Right lobe of liver (tissue), 6 donors: ENCODE data around the gene CERK. TPM values are rescaled to one million over a fixed set of nuclear protein-coding genes. Genes with fewer than 3 reads are reported as not detected.
A peak's percentile ranks its signal among the peaks of the same experiment; 100 is the strongest.

Experiments
- ATAC-seq, 4 donors: fragments of 200-7000 bp; cut with Tn5 transposase; one replicate each; pipeline ENCODE4 v1.9.1; 2020; ENCODE audit warnings: mild to moderate bottlenecking in 4 of 4, moderate library complexity in 4 of 4
- DNase-seq, 3 donors: peaks; one replicate each; pipeline ENCODE4 v3.0.0-alpha.2; 2020
- H3K27ac ChIP-seq, 3 donors: fragments of 200-600 bp; one replicate each; pipeline ENCODE4 v1.8.0; 2022
- H3K27me3 ChIP-seq, 2 donors: fragments of 200-600 bp; one replicate each; pipeline ENCODE4 v1.8.0; 2022
- H3K36me3 ChIP-seq, 4 donors: fragments of 200-600 bp; sonication (generic) in 1 of 4; one replicate each; pipeline versions ENCODE4 v1.5.1 to v1.8.0; 2017 to 2022; ENCODE audit warnings: control low read depth in 1 of 4
- H3K4me1 ChIP-seq, 4 donors: fragments of 200-600 bp; sonication (generic) in 1 of 4; one replicate each; pipeline versions ENCODE4 v1.5.1 to v1.8.0; 2017 to 2022; ENCODE audit warnings: control low read depth in 1 of 4
- H3K4me3 ChIP-seq, 3 donors: fragments of 200-600 bp; one replicate each; pipeline ENCODE4 v1.8.0; 2022
- H3K9me3 ChIP-seq, 4 donors: fragments of 200-600 bp; sonication (generic) in 1 of 4; one replicate each; pipeline versions ENCODE4 v1.5.1 to v1.8.0; 2017 to 2022; ENCODE audit warnings: control low read depth in 1 of 4
- CTCF ChIP-seq, 4 donors: fragments of 200-600 bp in 3 of 4; fragments of 450-650 bp in 1 of 4; IDR thresholded peaks; one replicate each; pipeline versions ENCODE4 v1.5.1 to v1.8.0; 2016 to 2022; ENCODE audit warnings: antibody characterized with exemption in 4 of 4, mild to moderate bottlenecking in 2 of 4
- POLR2A ChIP-seq: fragments of 450-650 bp; IDR thresholded peaks from one replicate; pipeline ENCODE4 v1.6.1; 2017; ENCODE audit warnings: antibody characterized with exemption, mild to moderate bottlenecking
- WGBS: methylation state at CpG from one replicate; pipeline ENCODE4 v1.1.6; 2018; ENCODE audit warnings: low coverage, low lambda C conversion rate; ENCODE audit not compliant: insufficient coverage; ENCODE audit errors: missing lambda C conversion rate; 5-methylcytosine and 5-hydroxymethylcytosine counted together
- intact Hi-C, 2 donors: fragments of 100-400 bp; cut with DNase I; formaldehyde crosslinking; loops; one replicate each; pipeline versions ENCODE4 v1.11.2 to v1.14.1; 2022
- total RNA-seq, 6 experiments: library from RNA; depleted of rRNA in 2 of 6; stranded (reverse); fragments of >200 nt in 2 of 6; fragmentation: NEBNext Ultra II Directional in 3 of 6; extraction: Animal tissue kit (Norgen Biotek cat#: 25700) in 3 of 6; gene quantifications; one replicate each; pipeline versions ENCODE4 v1.1.0 to v1.2.4, GENCODE V29; 2016 to 2023
- donor health status: DM: no; HTN: yes; CAD: no.
- donor health status: DM: no; HTN: no; CAD: no.
- donor health status: DM: no; HTN: no; CAD: no.
- donor health status: DM: no; HTN: yes; CAD: no.
- donor health status: DM: no; HTN: yes; CAD: no.

Gene CERK
- total RNA-seq, 6 experiments from 2014 or later = 9.6 to 27.5 (median 18.5) TPM

- intact Hi-C loops = no loop called here
- H3K4me1 ChIP-seq = no peaks in the 10 kb centered on the region
- no peak for TF ChIP-seq POLR2A
- TF ChIP-seq CTCF (IDR thresholded peaks at IDR 0.05) = no peak
Observed at GRCh38 chr22:46693634-46694415, 44.2 kb downstream of the CERK start.

GRCh38 chr22:46691571-46691970 lies 46.5 kb downstream of the CERK start:
- Histone ChIP-seq H3K9me3 (no peaks in the 10 kb centered on the region), H3K27me3 (no peaks in the 10 kb centered on the region), H3K4me3 (no peak overlapping the region), H3K27ac (no peak overlapping the region), H3K4me1 (no peaks in the 10 kb centered on the region), H3K36me3 (peaks cover 0 to 71% (median 44%) of the 10 kb centered on the region in 4 donors)
- no peak for DNase-seq
- ATAC-seq = no peak
- 77% methylated on average over 3 of the region's 17 CpGs for WGBS
- intact Hi-C loops = no loop called here
- TF ChIP-seq POLR2A = no peak
- no peak for TF ChIP-seq CTCF (IDR thresholded peaks at IDR 0.05)

More at GRCh38 chr22:46693634-46694415, 44.2 kb downstream of the CERK start:
- Histone ChIP-seq H3K9me3 (no peaks in the 10 kb centered on the region), H3K27me3 (no peaks in the 10 kb centered on the region), H3K36me3 (peaks cover 0 to 86% (median 46%) of the 10 kb centered on the region in 4 donors), H3K27ac (no peak overlapping the region), H3K4me3 (no peak overlapping the region)
- ATAC-seq = no peak
- no peak for DNase-seq
- WGBS = 90% methylated on average over 12 of the region's 17 CpGs

- WGBS = 97% methylated on average over 17 of the region's 20 CpGs
- ATAC-seq (no peak), DNase-seq (no peak)
- H3K27ac ChIP-seq = no peak overlapping the region
- no peak overlapping the region for H3K4me3 ChIP-seq
- H3K4me1 ChIP-seq = peaks cover 0 to 9% (median 0%) of the 10 kb centered on the region in 4 donors
- peaks cover 0 to 65% (median 35%) of the 10 kb centered on the region in 4 donors for H3K36me3 ChIP-seq
- no peaks in the 10 kb centered on the region for H3K9me3 ChIP-seq
- no peaks in the 10 kb centered on the region for H3K27me3 ChIP-seq
- intact Hi-C loops = no loop called here
- TF ChIP-seq POLR2A = no peak
Observed at GRCh38 chr22:46690146-46690545, 47.9 kb downstream of the CERK start.

DNA sequence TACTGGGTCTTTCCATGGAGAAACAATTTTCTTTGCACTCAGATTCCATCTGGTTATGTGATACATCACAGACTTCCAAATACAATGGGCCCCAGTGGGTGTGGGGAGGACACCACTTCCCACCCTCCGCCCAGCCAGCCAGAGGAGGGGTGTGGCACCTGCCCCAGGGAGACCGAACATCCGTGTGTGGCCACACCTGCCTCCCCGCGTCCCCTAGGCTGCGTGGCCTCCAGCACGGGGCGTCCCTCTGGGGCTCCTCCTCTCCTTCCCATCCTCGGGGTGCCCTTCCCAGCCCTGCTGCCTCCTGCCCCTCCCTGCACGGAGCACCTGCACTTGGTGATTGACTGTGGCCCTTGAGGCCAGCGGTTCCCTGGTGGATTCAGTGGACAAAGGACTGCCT lies 49.1 kb downstream of the CERK start:
- no peaks in the 10 kb centered on the region for H3K27me3 ChIP-seq
- intact Hi-C loops = no loop called here
- DNase-seq (no peak), ATAC-seq (peak in 1 of 4 donors; percentile 42)
- WGBS = 87% methylated on average over 4 of the region's 11 CpGs
- no peaks in the 10 kb centered on the region for H3K9me3 ChIP-seq
- peaks cover 0 to 9% (median 0%) of the 10 kb centered on the region in 4 donors for H3K4me1 ChIP-seq
- no peak overlapping the region for H3K27ac ChIP-seq
- no peak overlapping the region for H3K4me3 ChIP-seq
- peaks cover 0 to 58% (median 29%) of the 10 kb centered on the region in 4 donors for H3K36me3 ChIP-seq
- no peak for TF ChIP-seq CTCF (IDR thresholded peaks at IDR 0.05)
- TF ChIP-seq POLR2A = no peak

GRCh38 chr22:46687460-46687859 lies 50.6 kb downstream of the CERK start:
- intact Hi-C loops = no loop called here
- TF ChIP-seq CTCF (IDR thresholded peaks at IDR 0.05) (no peak), POLR2A (no peak)
- ATAC-seq (no peak), DNase-seq (no peak)
- H3K36me3 ChIP-seq = peaks cover 0 to 51% (median 23%) of the 10 kb centered on the region in 4 donors
- H3K27ac ChIP-seq = no peak overlapping the region
- no peaks in the 10 kb centered on the region for H3K9me3 ChIP-seq
- WGBS = 83% methylated on average over 4 of the region's 15 CpGs
- peaks cover 0 to 9% (median 0%) of the 10 kb centered on the region in 4 donors for H3K4me1 ChIP-seq
- H3K4me3 ChIP-seq = no peak overlapping the region
- no peaks in the 10 kb centered on the region for H3K27me3 ChIP-seq
